ENCODE measurements around the gene BMP8B.

DNA sequence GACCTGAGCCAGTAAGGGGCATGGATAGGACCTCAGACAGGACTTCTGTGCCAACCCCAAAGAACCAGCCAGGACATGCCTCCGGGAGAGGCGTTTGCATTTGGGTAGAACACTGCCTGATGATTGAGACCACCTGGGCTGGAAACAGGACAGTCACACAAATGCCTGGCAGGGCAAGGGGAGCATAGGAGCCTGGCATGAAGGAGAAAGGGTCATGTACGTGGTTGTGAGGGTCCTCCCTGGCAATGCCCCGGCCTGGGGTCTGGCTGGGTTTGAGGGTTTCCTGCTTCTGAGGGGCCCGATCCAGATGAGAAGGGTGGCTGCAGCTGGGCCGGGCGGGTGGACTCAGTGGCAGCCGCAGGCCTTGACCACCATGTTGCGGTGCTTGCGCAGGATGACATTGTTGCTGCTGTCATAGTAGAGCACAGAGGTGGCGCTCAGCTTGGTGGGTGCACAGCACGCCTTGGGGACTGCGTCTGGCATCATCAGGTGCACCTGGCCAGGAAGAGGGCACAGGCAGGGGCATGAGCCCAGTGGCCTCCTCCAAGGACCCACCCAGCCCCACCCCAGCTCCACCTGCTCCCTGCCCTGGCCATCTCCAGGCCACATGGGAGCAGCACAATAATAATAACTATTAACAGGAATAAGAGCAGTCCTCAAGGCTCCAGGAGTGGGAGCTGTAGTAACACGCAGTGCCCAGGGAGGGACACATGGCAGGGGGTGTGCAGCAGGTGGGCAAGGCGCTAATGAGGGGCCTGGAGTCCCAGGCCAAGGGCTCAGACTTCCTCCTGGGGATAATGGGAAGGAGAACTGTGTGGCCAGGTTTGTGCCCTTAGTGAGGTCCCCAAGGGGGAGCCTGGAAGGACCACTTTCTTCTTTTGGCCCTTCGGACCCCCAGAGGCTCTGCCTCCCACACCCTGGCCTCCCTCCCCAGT lies 28.3 kb downstream of the BMP8B start:
- TF ChIP-seq, protein P1, sequence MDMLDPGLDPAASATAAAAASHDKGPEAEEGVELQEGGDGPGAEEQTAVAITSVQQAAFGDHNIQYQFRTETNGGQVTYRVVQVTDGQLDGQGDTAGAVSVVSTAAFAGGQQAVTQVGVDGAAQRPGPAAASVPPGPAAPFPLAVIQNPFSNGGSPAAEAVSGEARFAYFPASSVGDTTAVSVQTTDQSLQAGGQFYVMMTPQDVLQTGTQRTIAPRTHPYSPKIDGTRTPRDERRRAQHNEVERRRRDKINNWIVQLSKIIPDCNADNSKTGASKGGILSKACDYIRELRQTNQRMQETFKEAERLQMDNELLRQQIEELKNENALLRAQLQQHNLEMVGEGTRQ (IDR thresholded peaks at IDR 0.05): no peak
- no peak for TF ChIP-seq SMC3 (IDR thresholded peaks at IDR 0.05)
- TF ChIP-seq POLR2AphosphoS2 (conservative IDR thresholded peaks at IDR 0.05; ENCODE audit: low read length): no peak
- TF ChIP-seq HDAC2 (IDR thresholded peaks at IDR 0.05): no peak
- no peak for TF ChIP-seq HOXA7 (CRISPR knock-in tag; IDR thresholded peaks at IDR 0.05)
- TF ChIP-seq CTCF (IDR thresholded peaks at IDR 0.05): no peak
- no peak for TF ChIP-seq POLR2A (IDR thresholded peaks at IDR 0.05; ENCODE audit: low read length)
- no peak for TF ChIP-seq MYC (IDR thresholded peaks at IDR 0.05; ENCODE audit: borderline replicate concordance, low read length)
- no peak for TF ChIP-seq RFX5 (IDR thresholded peaks at IDR 0.05)
- TF ChIP-seq NPAS2 (CRISPR knock-in tag; IDR thresholded peaks at IDR 0.05; ENCODE audit: borderline replicate concordance): no peak
- no peak for TF ChIP-seq MAFK (IDR thresholded peaks at IDR 0.05; ENCODE audit: partially characterized antibody)
- no peak for TF ChIP-seq EP300 (IDR thresholded peaks at IDR 0.05)
- TF ChIP-seq ZFP36 (IDR thresholded peaks at IDR 0.05; ENCODE audit: borderline replicate concordance, partially characterized antibody): no peak
